IPS-NIHi7 (cell line): ENCODE results near the gene NFX1.

ENCODE experiments used
- DNase-seq: peaks from one replicate; pipeline ENCODE4 v3.0.0; 2012; ENCODE audit warnings: mixed read lengths; ENCODE audit errors: extremely low spot score

The NFX1 gene

GRCh38 chr9:33290247-33291030, at the start of gene NFX1:
NFX1 (plus strand) TSS chr9:33290516; CDS start chr9:33290573, 57 bp downstream.
- peak; percentile 97 for DNase-seq

- DNase-seq, result no peak
Measured at GRCh38 chr9:33241298-33241697, 49.0 kb upstream of the NFX1 start.

- no peak for DNase-seq
Measured at GRCh38 chr9:33242609-33243134, 47.6 kb upstream of the NFX1 start.

- DNase-seq, result no peak
Measured at GRCh38 chr9:33244137-33244784, 46.1 kb upstream of the NFX1 start.

GRCh38 chr9:33245341-33245740, 45.0 kb upstream of the NFX1 start:
- DNase-seq, result no peak

GRCh38 chr9:33246269-33246860, 44.0 kb upstream of the NFX1 start:
- no peak for DNase-seq

GRCh38 chr9:33248606-33249005, 41.7 kb upstream of the NFX1 start:
- no peak for DNase-seq

GRCh38 chr9:33249087-33249658, 41.1 kb upstream of the NFX1 start:
- DNase-seq, result no peak

GRCh38 chr9:33249983-33250382, 40.3 kb upstream of the NFX1 start:
- DNase-seq, result no peak

GRCh38 chr9:33250458-33250995, 39.8 kb upstream of the NFX1 start:
- no peak for DNase-seq

- DNase-seq, result no peak
Measured at GRCh38 chr9:33254211-33254610, 36.1 kb upstream of the NFX1 start.

- DNase-seq, result no peak
Measured at GRCh38 chr9:33255014-33255413, 35.3 kb upstream of the NFX1 start.

GRCh38 chr9:33255471-33255870, 34.8 kb upstream of the NFX1 start:
- DNase-seq, result no peak

GRCh38 chr9:33256236-33256635, 34.1 kb upstream of the NFX1 start:
- DNase-seq, result no peak

- no peak for DNase-seq
Measured at GRCh38 chr9:33257276-33257675, 33.0 kb upstream of the NFX1 start.

GRCh38 chr9:33260372-33260771, 29.9 kb upstream of the NFX1 start:
- DNase-seq, result no peak

GRCh38 chr9:33263131-33264002, 26.9 kb upstream of the NFX1 start:
- DNase-seq, result no peak

- no peak for DNase-seq
Measured at GRCh38 chr9:33264003-33264472, 26.3 kb upstream of the NFX1 start.

- DNase-seq, result peak; percentile 99
Measured at GRCh38 chr9:33264473-33265177, 25.7 kb upstream of the NFX1 start, which contains the start of the genes BAG1 and CHMP5. BAG1 (minus strand) TSS chr9:33264708. CHMP5 (plus strand) TSS chr9:33265049; CDS start chr9:33265079, 30 bp downstream.

- no peak for DNase-seq
Measured at GRCh38 chr9:33265211-33265865, 25.0 kb upstream of the NFX1 start.
